HEK293 (cell line): ENCODE results near the gene LENEP.

ENCODE experiments used
- SP2 ChIP-seq: fragments of 450-650 bp; formaldehyde crosslinking; IDR thresholded peaks from 2 replicates; pipeline ENCODE4 v1.5.1; 2016; ENCODE audit warnings: missing biosample characterization, missing genetic modification characterization
- YY1 ChIP-seq: fragments of 450-650 bp; formaldehyde crosslinking; IDR thresholded peaks from 2 replicates; pipeline ENCODE4 v1.5.1; 2018; ENCODE audit warnings: missing biosample characterization, missing genetic modification characterization
- ZBTB7A ChIP-seq: fragments of 450-650 bp; formaldehyde crosslinking; IDR thresholded peaks from 2 replicates; pipeline ENCODE4 v1.5.1; 2016; ENCODE audit warnings: low read depth, missing biosample characterization, missing genetic modification characterization
- ZBTB8A ChIP-seq: fragments of 450-650 bp; formaldehyde crosslinking; IDR thresholded peaks from 2 replicates; pipeline ENCODE4 v1.5.1; 2016; ENCODE audit warnings: missing biosample characterization, missing genetic modification characterization
- ZIC2 ChIP-seq: fragments of 450-650 bp; formaldehyde crosslinking; IDR thresholded peaks from 2 replicates; pipeline ENCODE4 v1.5.1; 2016; ENCODE audit warnings: missing biosample characterization, missing genetic modification characterization
- ZNF132 ChIP-seq: fragments of 450-650 bp; formaldehyde crosslinking; IDR thresholded peaks from 2 replicates; pipeline ENCODE4 v1.5.1; 2017; ENCODE audit warnings: missing biosample characterization, missing genetic modification characterization, borderline replicate concordance
- ZNF302 ChIP-seq: fragments of 450-650 bp; formaldehyde crosslinking; IDR thresholded peaks from 2 replicates; pipeline ENCODE4 v1.5.1; 2016; ENCODE audit warnings: missing biosample characterization, missing genetic modification characterization, low read depth
- ZNF324 ChIP-seq: fragments of 450-650 bp; formaldehyde crosslinking; IDR thresholded peaks from 2 replicates; pipeline ENCODE4 v1.5.1; 2016; ENCODE audit warnings: missing biosample characterization, missing genetic modification characterization
- ZNF488 ChIP-seq: fragments of 450-650 bp; formaldehyde crosslinking; IDR thresholded peaks from 2 replicates; pipeline ENCODE4 v1.5.1; 2016; ENCODE audit warnings: missing biosample characterization, missing genetic modification characterization
- ZNF596 ChIP-seq: fragments of 450-650 bp; IDR thresholded peaks from 2 replicates; pipeline ENCODE4 v1.5.0; 2018; ENCODE audit warnings: missing biosample characterization, mild to moderate bottlenecking, missing genetic modification characterization, moderate library complexity
- ZNF76 ChIP-seq: fragments of 450-650 bp; formaldehyde crosslinking; IDR thresholded peaks from 2 replicates; pipeline ENCODE4; 2016; ENCODE audit warnings: low read depth, missing biosample characterization, missing genetic modification characterization, borderline replicate concordance
- ZNF768 ChIP-seq: fragments of 450-650 bp; formaldehyde crosslinking; IDR thresholded peaks from 2 replicates; pipeline ENCODE4 v1.5.1; 2018; ENCODE audit warnings: missing biosample characterization, mild to moderate bottlenecking, missing genetic modification characterization
- ZNF777 ChIP-seq: fragments of 450-650 bp; formaldehyde crosslinking; IDR thresholded peaks from 2 replicates; pipeline ENCODE4 v1.5.1; 2017; ENCODE audit warnings: missing biosample characterization, missing genetic modification characterization, borderline replicate concordance
- ZNF843 ChIP-seq: fragments of 450-650 bp; formaldehyde crosslinking; IDR thresholded peaks from 2 replicates; pipeline ENCODE4 v1.5.1; 2016; ENCODE audit warnings: missing biosample characterization, missing genetic modification characterization
- TF ChIP-seq, protein P1 (sequence below): fragments of 450-650 bp; formaldehyde crosslinking; IDR thresholded peaks from 2 replicates; pipeline ENCODE4 v1.5.1; 2017; ENCODE audit warnings: missing biosample characterization, missing genetic modification characterization
- TF ChIP-seq, protein P2 (sequence below): fragments of 450-650 bp; formaldehyde crosslinking; IDR thresholded peaks from 2 replicates; pipeline ENCODE4 v1.5.1; 2016; ENCODE audit warnings: missing biosample characterization, missing genetic modification characterization, borderline replicate concordance
- TF ChIP-seq, protein P3 (sequence below): fragments of 450-650 bp; formaldehyde crosslinking; IDR thresholded peaks from 2 replicates; pipeline ENCODE4 v1.5.1; 2016; ENCODE audit warnings: missing biosample characterization, missing genetic modification characterization
- TF ChIP-seq, protein P4 (sequence below): fragments of 450-650 bp; formaldehyde crosslinking; IDR thresholded peaks from 2 replicates; pipeline ENCODE4 v1.5.1; 2016; ENCODE audit warnings: missing biosample characterization, missing genetic modification characterization
- TF ChIP-seq, protein P5 (sequence below): fragments of 450-650 bp; IDR thresholded peaks from 2 replicates; pipeline ENCODE4 v1.5.1; 2018; ENCODE audit warnings: missing biosample characterization, mild to moderate bottlenecking, missing genetic modification characterization
- TF ChIP-seq, protein P6 (sequence below): fragments of 450-650 bp; formaldehyde crosslinking; IDR thresholded peaks from 2 replicates; pipeline ENCODE4 v1.5.1; 2016; ENCODE audit warnings: missing biosample characterization, missing genetic modification characterization, borderline replicate concordance

Gene LENEP

GRCh38 chr1:154961207-154962155 lies 31.9 kb upstream of the LENEP start, which contains the start of gene PYGO2 (continued):
- peak; percentile 59; the same call in 1 of the 2 replicates for TF ChIP-seq ZNF324
- TF ChIP-seq ZNF302 (tag by site-specific recombination), result no peak
- TF ChIP-seq, protein P1, sequence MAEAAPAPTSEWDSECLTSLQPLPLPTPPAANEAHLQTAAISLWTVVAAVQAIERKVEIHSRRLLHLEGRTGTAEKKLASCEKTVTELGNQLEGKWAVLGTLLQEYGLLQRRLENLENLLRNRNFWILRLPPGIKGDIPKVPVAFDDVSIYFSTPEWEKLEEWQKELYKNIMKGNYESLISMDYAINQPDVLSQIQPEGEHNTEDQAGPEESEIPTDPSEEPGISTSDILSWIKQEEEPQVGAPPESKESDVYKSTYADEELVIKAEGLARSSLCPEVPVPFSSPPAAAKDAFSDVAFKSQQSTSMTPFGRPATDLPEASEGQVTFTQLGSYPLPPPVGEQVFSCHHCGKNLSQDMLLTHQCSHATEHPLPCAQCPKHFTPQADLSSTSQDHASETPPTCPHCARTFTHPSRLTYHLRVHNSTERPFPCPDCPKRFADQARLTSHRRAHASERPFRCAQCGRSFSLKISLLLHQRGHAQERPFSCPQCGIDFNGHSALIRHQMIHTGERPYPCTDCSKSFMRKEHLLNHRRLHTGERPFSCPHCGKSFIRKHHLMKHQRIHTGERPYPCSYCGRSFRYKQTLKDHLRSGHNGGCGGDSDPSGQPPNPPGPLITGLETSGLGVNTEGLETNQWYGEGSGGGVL (tag by site-specific recombination), result peak; percentile 90
- peak; percentile 70 for TF ChIP-seq ZIC2 (tag by site-specific recombination)
- TF ChIP-seq ZBTB7A (tag by site-specific recombination), result peak; percentile 87
- peak; percentile 57; the same call in 1 of the 2 replicates for TF ChIP-seq ZNF843 (tag by site-specific recombination)
- TF ChIP-seq ZNF488 (tag by site-specific recombination), result peak; percentile 12; the same call in 1 of the 2 replicates
- peak; percentile 63; the same call in 1 of the 2 replicates for TF ChIP-seq ZNF76
- TF ChIP-seq YY1, result peak; percentile 77; the same call in 1 of the 2 replicates
- no peak for TF ChIP-seq ZNF777 (tag by site-specific recombination)
- TF ChIP-seq, protein P2, sequence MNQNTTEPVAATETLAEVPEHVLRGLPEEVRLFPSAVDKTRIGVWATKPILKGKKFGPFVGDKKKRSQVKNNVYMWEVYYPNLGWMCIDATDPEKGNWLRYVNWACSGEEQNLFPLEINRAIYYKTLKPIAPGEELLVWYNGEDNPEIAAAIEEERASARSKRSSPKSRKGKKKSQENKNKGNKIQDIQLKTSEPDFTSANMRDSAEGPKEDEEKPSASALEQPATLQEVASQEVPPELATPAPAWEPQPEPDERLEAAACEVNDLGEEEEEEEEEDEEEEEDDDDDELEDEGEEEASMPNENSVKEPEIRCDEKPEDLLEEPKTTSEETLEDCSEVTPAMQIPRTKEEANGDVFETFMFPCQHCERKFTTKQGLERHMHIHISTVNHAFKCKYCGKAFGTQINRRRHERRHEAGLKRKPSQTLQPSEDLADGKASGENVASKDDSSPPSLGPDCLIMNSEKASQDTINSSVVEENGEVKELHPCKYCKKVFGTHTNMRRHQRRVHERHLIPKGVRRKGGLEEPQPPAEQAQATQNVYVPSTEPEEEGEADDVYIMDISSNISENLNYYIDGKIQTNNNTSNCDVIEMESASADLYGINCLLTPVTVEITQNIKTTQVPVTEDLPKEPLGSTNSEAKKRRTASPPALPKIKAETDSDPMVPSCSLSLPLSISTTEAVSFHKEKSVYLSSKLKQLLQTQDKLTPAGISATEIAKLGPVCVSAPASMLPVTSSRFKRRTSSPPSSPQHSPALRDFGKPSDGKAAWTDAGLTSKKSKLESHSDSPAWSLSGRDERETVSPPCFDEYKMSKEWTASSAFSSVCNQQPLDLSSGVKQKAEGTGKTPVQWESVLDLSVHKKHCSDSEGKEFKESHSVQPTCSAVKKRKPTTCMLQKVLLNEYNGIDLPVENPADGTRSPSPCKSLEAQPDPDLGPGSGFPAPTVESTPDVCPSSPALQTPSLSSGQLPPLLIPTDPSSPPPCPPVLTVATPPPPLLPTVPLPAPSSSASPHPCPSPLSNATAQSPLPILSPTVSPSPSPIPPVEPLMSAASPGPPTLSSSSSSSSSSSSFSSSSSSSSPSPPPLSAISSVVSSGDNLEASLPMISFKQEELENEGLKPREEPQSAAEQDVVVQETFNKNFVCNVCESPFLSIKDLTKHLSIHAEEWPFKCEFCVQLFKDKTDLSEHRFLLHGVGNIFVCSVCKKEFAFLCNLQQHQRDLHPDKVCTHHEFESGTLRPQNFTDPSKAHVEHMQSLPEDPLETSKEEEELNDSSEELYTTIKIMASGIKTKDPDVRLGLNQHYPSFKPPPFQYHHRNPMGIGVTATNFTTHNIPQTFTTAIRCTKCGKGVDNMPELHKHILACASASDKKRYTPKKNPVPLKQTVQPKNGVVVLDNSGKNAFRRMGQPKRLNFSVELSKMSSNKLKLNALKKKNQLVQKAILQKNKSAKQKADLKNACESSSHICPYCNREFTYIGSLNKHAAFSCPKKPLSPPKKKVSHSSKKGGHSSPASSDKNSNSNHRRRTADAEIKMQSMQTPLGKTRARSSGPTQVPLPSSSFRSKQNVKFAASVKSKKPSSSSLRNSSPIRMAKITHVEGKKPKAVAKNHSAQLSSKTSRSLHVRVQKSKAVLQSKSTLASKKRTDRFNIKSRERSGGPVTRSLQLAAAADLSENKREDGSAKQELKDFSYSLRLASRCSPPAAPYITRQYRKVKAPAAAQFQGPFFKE (tag by site-specific recombination), result no peak
- TF ChIP-seq, protein P3, sequence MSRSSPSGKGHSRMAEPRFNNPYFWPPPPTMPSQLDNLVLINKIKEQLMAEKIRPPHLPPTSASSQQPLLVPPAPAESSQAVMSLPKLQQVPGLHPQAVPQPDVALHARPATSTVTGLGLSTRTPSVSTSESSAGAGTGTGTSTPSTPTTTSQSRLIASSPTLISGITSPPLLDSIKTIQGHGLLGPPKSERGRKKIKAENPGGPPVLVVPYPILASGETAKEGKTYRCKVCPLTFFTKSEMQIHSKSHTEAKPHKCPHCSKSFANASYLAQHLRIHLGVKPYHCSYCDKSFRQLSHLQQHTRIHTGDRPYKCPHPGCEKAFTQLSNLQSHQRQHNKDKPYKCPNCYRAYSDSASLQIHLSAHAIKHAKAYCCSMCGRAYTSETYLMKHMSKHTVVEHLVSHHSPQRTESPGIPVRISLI (tag by site-specific recombination), result no peak
- TF ChIP-seq ZNF768, result no peak; the same call in 1 of the 2 replicates
- peak; percentile 99 for TF ChIP-seq ZBTB8A (tag by site-specific recombination)
- 0 out of 2 replicates have a peak, but pooled peaks have one; percentile 41 for TF ChIP-seq ZNF596 (tag by site-specific recombination)
- TF ChIP-seq SP2, result peak; percentile 91
- no peak for TF ChIP-seq ZNF132 (tag by site-specific recombination)
- TF ChIP-seq, protein P4, sequence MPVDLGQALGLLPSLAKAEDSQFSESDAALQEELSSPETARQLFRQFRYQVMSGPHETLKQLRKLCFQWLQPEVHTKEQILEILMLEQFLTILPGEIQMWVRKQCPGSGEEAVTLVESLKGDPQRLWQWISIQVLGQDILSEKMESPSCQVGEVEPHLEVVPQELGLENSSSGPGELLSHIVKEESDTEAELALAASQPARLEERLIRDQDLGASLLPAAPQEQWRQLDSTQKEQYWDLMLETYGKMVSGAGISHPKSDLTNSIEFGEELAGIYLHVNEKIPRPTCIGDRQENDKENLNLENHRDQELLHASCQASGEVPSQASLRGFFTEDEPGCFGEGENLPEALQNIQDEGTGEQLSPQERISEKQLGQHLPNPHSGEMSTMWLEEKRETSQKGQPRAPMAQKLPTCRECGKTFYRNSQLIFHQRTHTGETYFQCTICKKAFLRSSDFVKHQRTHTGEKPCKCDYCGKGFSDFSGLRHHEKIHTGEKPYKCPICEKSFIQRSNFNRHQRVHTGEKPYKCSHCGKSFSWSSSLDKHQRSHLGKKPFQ (tag by site-specific recombination), result 0 out of 2 replicates have a peak, but pooled peaks have one; percentile 11
- TF ChIP-seq, protein P5, sequence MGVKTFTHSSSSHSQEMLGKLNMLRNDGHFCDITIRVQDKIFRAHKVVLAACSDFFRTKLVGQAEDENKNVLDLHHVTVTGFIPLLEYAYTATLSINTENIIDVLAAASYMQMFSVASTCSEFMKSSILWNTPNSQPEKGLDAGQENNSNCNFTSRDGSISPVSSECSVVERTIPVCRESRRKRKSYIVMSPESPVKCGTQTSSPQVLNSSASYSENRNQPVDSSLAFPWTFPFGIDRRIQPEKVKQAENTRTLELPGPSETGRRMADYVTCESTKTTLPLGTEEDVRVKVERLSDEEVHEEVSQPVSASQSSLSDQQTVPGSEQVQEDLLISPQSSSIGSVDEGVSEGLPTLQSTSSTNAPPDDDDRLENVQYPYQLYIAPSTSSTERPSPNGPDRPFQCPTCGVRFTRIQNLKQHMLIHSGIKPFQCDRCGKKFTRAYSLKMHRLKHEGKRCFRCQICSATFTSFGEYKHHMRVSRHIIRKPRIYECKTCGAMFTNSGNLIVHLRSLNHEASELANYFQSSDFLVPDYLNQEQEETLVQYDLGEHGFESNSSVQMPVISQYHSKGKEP (tag by site-specific recombination), result peak; percentile 8; the same call in 1 of the 2 replicates
- TF ChIP-seq, protein P6, sequence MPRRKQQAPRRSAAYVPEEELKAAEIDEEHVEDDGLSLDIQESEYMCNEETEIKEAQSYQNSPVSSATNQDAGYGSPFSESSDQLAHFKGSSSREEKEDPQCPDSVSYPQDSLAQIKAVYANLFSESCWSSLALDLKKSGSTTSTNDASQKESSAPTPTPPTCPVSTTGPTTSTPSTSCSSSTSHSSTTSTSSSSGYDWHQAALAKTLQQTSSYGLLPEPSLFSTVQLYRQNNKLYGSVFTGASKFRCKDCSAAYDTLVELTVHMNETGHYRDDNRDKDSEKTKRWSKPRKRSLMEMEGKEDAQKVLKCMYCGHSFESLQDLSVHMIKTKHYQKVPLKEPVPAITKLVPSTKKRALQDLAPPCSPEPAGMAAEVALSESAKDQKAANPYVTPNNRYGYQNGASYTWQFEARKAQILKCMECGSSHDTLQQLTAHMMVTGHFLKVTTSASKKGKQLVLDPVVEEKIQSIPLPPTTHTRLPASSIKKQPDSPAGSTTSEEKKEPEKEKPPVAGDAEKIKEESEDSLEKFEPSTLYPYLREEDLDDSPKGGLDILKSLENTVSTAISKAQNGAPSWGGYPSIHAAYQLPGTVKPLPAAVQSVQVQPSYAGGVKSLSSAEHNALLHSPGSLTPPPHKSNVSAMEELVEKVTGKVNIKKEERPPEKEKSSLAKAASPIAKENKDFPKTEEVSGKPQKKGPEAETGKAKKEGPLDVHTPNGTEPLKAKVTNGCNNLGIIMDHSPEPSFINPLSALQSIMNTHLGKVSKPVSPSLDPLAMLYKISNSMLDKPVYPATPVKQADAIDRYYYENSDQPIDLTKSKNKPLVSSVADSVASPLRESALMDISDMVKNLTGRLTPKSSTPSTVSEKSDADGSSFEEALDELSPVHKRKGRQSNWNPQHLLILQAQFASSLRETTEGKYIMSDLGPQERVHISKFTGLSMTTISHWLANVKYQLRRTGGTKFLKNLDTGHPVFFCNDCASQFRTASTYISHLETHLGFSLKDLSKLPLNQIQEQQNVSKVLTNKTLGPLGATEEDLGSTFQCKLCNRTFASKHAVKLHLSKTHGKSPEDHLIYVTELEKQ (tag by site-specific recombination), result 0 out of 2 replicates have a peak, but pooled peaks have one; percentile 18
